Hepatocyte (in vitro differentiated cells): Measurements from ENCODE around the gene FERMT1.

Experiments
- EZH2 ChIP-seq: fragments of 200-600 bp; sonication (generic); IDR thresholded peaks from 2 replicates; pipeline ENCODE4 v1.6.1; 2016; ENCODE audit warnings: antibody characterized with exemption, mild to moderate bottlenecking, borderline replicate concordance
- EZH2phosphoT487 ChIP-seq: fragments of 200-600 bp; sonication (generic); IDR thresholded peaks from one replicate; pipeline ENCODE4 v1.6.1; 2018; ENCODE audit warnings: antibody characterized with exemption, mild to moderate bottlenecking, low read depth, moderate library complexity; ENCODE audit not compliant: unreplicated experiment, severe bottlenecking
- TF ChIP-seq, protein P1 (sequence below): fragments of 200-600 bp; sonication (generic); IDR thresholded peaks from 2 replicates; pipeline ENCODE4 v1.5.1; 2016; ENCODE audit warnings: antibody characterized with exemption, mild to moderate bottlenecking; ENCODE audit not compliant: poor library complexity

DNA sequence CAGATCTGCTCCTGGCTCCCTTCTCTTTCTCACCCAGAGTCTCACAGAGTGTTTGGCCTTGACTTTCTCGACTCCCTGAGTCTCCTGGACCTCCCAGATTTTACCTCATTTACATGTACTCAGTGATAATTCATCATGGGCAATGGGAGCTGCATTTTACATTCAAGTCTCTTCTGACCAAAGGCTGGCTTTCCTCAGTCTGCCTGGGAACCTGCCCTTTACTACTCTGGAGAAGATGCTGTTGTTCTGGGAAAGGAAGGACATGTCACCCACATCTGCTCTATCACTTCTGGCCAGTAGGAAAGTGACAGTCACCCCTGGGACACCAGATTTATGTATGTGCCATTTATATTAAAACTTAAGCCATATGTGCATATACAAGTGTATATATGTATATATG lies 76.4 kb downstream of the FERMT1 start:
- TF ChIP-seq, protein P1, sequence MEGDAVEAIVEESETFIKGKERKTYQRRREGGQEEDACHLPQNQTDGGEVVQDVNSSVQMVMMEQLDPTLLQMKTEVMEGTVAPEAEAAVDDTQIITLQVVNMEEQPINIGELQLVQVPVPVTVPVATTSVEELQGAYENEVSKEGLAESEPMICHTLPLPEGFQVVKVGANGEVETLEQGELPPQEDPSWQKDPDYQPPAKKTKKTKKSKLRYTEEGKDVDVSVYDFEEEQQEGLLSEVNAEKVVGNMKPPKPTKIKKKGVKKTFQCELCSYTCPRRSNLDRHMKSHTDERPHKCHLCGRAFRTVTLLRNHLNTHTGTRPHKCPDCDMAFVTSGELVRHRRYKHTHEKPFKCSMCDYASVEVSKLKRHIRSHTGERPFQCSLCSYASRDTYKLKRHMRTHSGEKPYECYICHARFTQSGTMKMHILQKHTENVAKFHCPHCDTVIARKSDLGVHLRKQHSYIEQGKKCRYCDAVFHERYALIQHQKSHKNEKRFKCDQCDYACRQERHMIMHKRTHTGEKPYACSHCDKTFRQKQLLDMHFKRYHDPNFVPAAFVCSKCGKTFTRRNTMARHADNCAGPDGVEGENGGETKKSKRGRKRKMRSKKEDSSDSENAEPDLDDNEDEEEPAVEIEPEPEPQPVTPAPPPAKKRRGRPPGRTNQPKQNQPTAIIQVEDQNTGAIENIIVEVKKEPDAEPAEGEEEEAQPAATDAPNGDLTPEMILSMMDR = no peak
- TF ChIP-seq EZH2 (no peak), EZH2phosphoT487 (no peak)
